ENCODE measurements around the gene CFAP58. TPM values are rescaled to one million over a fixed set of nuclear protein-coding genes. Genes with fewer than 3 reads are reported as not detected.

Gene CFAP58
- total RNA-seq, 2 donors from 2014 or later, result 0.68 to 0.97 TPM

- Histone ChIP-seq H3K9ac (ENCODE audit: extremely low read depth, low read length, poor library complexity, severe bottlenecking) (no peak overlapping the region), H3K4me1 (ENCODE audit: control insufficient read depth, insufficient read depth, low read length) (peaks cover 4% of the 10 kb centered on the region), H3K9me3 (ENCODE audit: control insufficient read depth, low read length) (no peaks in the 10 kb centered on the region), H3K27me3 (ENCODE audit: control insufficient read depth, insufficient read depth, low read length, poor library complexity, severe bottlenecking) (no peaks in the 10 kb centered on the region), H3K4me3 (ENCODE audit: low read length) (no peak overlapping the region), H3K36me3 (ENCODE audit: control insufficient read depth, insufficient read depth, low read length) (peaks cover 5% of the 10 kb centered on the region), H3K27ac (ENCODE audit: low read depth, low read length) (no peak overlapping the region)
- peaks cover 10% of the 10 kb centered on the region for H3K36me3 Mint-ChIP-seq (ENCODE audit: low read depth)
- H3K4me3 Mint-ChIP-seq, result no peak overlapping the region
- H3K27me3 Mint-ChIP-seq (ENCODE audit: insufficient read depth), result no peaks in the 10 kb centered on the region
- DNase-seq, result peak; percentile 45
- H3K4me1 Mint-ChIP-seq, result peaks cover 30% of the 10 kb centered on the region
- WGBS, 2 experiments (ENCODE audit: insufficient coverage in 1 of 2, insufficient read length in 1 of 2), result 64 to 97% methylated on average over 1 of the region's 1 CpG
- TF ChIP-seq CTCF (conservative IDR thresholded peaks at IDR 0.05), result no peak
- no peaks in the 10 kb centered on the region for H3K9me3 Mint-ChIP-seq
- no peak overlapping the region for H3K27ac Mint-ChIP-seq
These were observed 30.5 kb upstream of the CFAP58 start for GRCh38 chr10:104323085-104323484.

DNA sequence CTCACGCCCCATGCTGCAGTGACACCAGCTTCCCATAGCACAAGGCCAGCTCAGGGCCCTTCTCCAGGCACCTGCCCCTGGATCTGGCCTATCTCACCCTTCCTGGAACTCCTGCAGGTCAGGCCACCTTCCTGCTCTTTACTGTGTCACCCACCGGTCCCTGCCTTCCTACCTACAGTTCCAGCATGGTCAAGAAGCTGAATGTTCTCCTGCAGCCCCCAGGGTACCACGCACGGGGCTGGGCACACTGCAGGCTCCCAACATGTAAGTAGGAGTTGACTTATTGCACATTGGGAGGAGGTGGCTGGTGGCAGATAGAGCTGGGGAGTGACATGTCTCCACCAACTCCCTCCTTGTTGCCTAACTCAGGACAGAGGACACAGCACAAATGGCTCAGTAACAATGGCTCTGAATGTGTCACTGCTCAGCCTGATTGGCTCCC, 29.9 kb upstream of the CFAP58 start:
- Histone ChIP-seq H3K9ac (ENCODE audit: extremely low read depth, low read length, poor library complexity, severe bottlenecking) (no peak overlapping the region), H3K4me1 (ENCODE audit: control insufficient read depth, insufficient read depth, low read length) (peaks cover 9% of the 10 kb centered on the region), H3K9me3 (ENCODE audit: control insufficient read depth, low read length) (no peaks in the 10 kb centered on the region), H3K27me3 (ENCODE audit: control insufficient read depth, insufficient read depth, low read length, poor library complexity, severe bottlenecking) (no peaks in the 10 kb centered on the region), H3K4me3 (ENCODE audit: low read length) (no peak overlapping the region), H3K36me3 (ENCODE audit: control insufficient read depth, insufficient read depth, low read length) (peaks cover 5% of the 10 kb centered on the region), H3K27ac (ENCODE audit: low read depth, low read length) (no peak overlapping the region)
- Mint-ChIP-seq H3K9me3 (no peaks in the 10 kb centered on the region), H3K36me3 (ENCODE audit: low read depth) (peaks cover 8% of the 10 kb centered on the region), H3K4me1 (peaks cover 36% of the 10 kb centered on the region), H3K4me3 (no peak overlapping the region), H3K27ac (no peak overlapping the region), H3K27me3 (ENCODE audit: insufficient read depth) (no peaks in the 10 kb centered on the region)
- no peak for TF ChIP-seq CTCF (conservative IDR thresholded peaks at IDR 0.05)
- WGBS, 2 experiments (ENCODE audit: insufficient coverage in 1 of 2, insufficient read length in 1 of 2), result 95% methylated on average over 4 of the region's 4 CpGs
- peak; percentile 45 for DNase-seq

- TF ChIP-seq CTCF (conservative IDR thresholded peaks at IDR 0.05), result no peak
- Mint-ChIP-seq H3K9me3 (no peaks in the 10 kb centered on the region), H3K4me1 (peaks cover 39% of the 10 kb centered on the region), H3K36me3 (ENCODE audit: low read depth) (peaks cover 8% of the 10 kb centered on the region), H3K27ac (peak overlapping the region; percentile 21), H3K4me3 (no peak overlapping the region), H3K27me3 (ENCODE audit: insufficient read depth) (no peaks in the 10 kb centered on the region)
- H3K4me3 ChIP-seq (ENCODE audit: low read length), result no peak overlapping the region
- no peaks in the 10 kb centered on the region for H3K9me3 ChIP-seq (ENCODE audit: control insufficient read depth, low read length)
- no peak overlapping the region for H3K27ac ChIP-seq (ENCODE audit: low read depth, low read length)
- DNase-seq, result peak; percentile 43
- peaks cover 5% of the 10 kb centered on the region for H3K36me3 ChIP-seq (ENCODE audit: control insufficient read depth, insufficient read depth, low read length)
- H3K4me1 ChIP-seq (ENCODE audit: control insufficient read depth, insufficient read depth, low read length), result peaks cover 11% of the 10 kb centered on the region
- WGBS, 2 experiments (ENCODE audit: insufficient coverage in 1 of 2, insufficient read length in 1 of 2), result 91 to 100% methylated on average over 5 to 9 of the region's 9 CpGs
- H3K27me3 ChIP-seq (ENCODE audit: control insufficient read depth, insufficient read depth, low read length, poor library complexity, severe bottlenecking), result no peaks in the 10 kb centered on the region
- no peak overlapping the region for H3K9ac ChIP-seq (ENCODE audit: extremely low read depth, low read length, poor library complexity, severe bottlenecking)
These were observed 29.4 kb upstream of the CFAP58 start for GRCh38 chr10:104324221-104324686.
